WERI-Rb-1 (cell line): ENCODE results near the gene DENND5B.

Experiments used
- DNase-seq: peaks from one replicate; pipeline ENCODE4 v3.0.0-alpha.2; 2020
- H3K27ac ChIP-seq: fragments of 250-450 bp; sonication (Bioruptor Pico); 2 replicates; pipeline ENCODE4 v1.5.1; 2020; ENCODE audit warnings: mild to moderate bottlenecking, moderate library complexity
- H3K27me3 ChIP-seq: fragments of 250-450 bp; sonication (Bioruptor Pico); 2 replicates; pipeline ENCODE4 v1.5.1; 2021; ENCODE audit warnings: mild to moderate bottlenecking, low read depth, moderate library complexity; ENCODE audit not compliant: insufficient read depth, severe bottlenecking
- H3K36me3 ChIP-seq: fragments of 250-450 bp; sonication (Bioruptor Pico); 2 replicates; pipeline ENCODE4 v1.5.1; 2020; ENCODE audit warnings: mild to moderate bottlenecking, moderate library complexity
- H3K4me3 ChIP-seq: 2 replicates; pipeline ENCODE4 v1.5.1; 2011; ENCODE audit warnings: low read depth, mild to moderate bottlenecking, control low read depth, low read length
- H3K9me3 ChIP-seq: fragments of 250-450 bp; sonication (Bioruptor Pico); 2 replicates; pipeline ENCODE4 v1.5.1; 2021; ENCODE audit warnings: mild to moderate bottlenecking, moderate library complexity; ENCODE audit not compliant: severe bottlenecking
- CTCF ChIP-seq: IDR thresholded peaks from 2 replicates; pipeline ENCODE4 v1.5.1; 2011; ENCODE audit warnings: low read depth, mild to moderate bottlenecking, control low read depth, inconsistent platforms, low read length

Gene DENND5B

GRCh38 chr12:31518680-31519227 lies 72.2 kb downstream of the DENND5B start:
- no peak for TF ChIP-seq CTCF
- Histone ChIP-seq H3K4me3 (no peak overlapping the region), H3K36me3 (no peaks in the 10 kb centered on the region), H3K9me3 (no peaks in the 10 kb centered on the region), H3K27me3 (no peaks in the 10 kb centered on the region), H3K27ac (no peak overlapping the region)
- no peak for DNase-seq

GRCh38 chr12:31517994-31518393 lies 72.9 kb downstream of the DENND5B start:
- Histone ChIP-seq H3K4me3 (no peak overlapping the region), H3K27me3 (no peaks in the 10 kb centered on the region), H3K9me3 (no peaks in the 10 kb centered on the region), H3K36me3 (no peaks in the 10 kb centered on the region), H3K27ac (no peak overlapping the region)
- TF ChIP-seq CTCF, result no peak
- no peak for DNase-seq

- no peaks in the 10 kb centered on the region for H3K27me3 ChIP-seq
- no peak overlapping the region for H3K4me3 ChIP-seq
- no peak for DNase-seq
- no peak overlapping the region for H3K27ac ChIP-seq
- no peak for TF ChIP-seq CTCF
- H3K9me3 ChIP-seq, result no peaks in the 10 kb centered on the region
- no peaks in the 10 kb centered on the region for H3K36me3 ChIP-seq
These were observed 74.2 kb downstream of the DENND5B start for GRCh38 chr12:31516702-31517101.

GRCh38 chr12:31514912-31515311 lies 76.0 kb downstream of the DENND5B start:
- DNase-seq, result no peak
- no peak for TF ChIP-seq CTCF
- no peak overlapping the region for H3K27ac ChIP-seq
- H3K4me3 ChIP-seq, result no peak overlapping the region
- H3K27me3 ChIP-seq, result no peaks in the 10 kb centered on the region
- H3K36me3 ChIP-seq, result no peaks in the 10 kb centered on the region
- no peaks in the 10 kb centered on the region for H3K9me3 ChIP-seq

GRCh38 chr12:31510034-31510433 lies 80.9 kb downstream of the DENND5B start:
- peaks cover 5% of the 10 kb centered on the region for H3K9me3 ChIP-seq
- H3K27me3 ChIP-seq, result no peaks in the 10 kb centered on the region
- H3K36me3 ChIP-seq, result no peaks in the 10 kb centered on the region
- H3K4me3 ChIP-seq, result no peak overlapping the region
- H3K27ac ChIP-seq, result no peak overlapping the region
- TF ChIP-seq CTCF, result no peak
- DNase-seq, result no peak

- H3K36me3 ChIP-seq, result no peaks in the 10 kb centered on the region
- peaks cover 5% of the 10 kb centered on the region for H3K9me3 ChIP-seq
- DNase-seq, result no peak
- H3K27me3 ChIP-seq, result no peaks in the 10 kb centered on the region
- H3K4me3 ChIP-seq, result no peak overlapping the region
- TF ChIP-seq CTCF, result no peak
- no peak overlapping the region for H3K27ac ChIP-seq
These were observed 82.3 kb downstream of the DENND5B start for GRCh38 chr12:31508436-31509150.
